Stromal cell of bone marrow (primary cell): ENCODE data around the gene GREB1.

Experiments
- DNase-seq: peaks from one replicate; pipeline ENCODE4 v3.0.0-alpha.2; 2012; ENCODE audit warnings: low read depth

GREB1 gene

GRCh38 chr2:11562011-11562410 is 28.2 kb downstream of the GREB1 start:
- no peak for DNase-seq

GRCh38 chr2:11562476-11562875 is 28.6 kb downstream of the GREB1 start:
- DNase-seq, result no peak

- DNase-seq, result no peak
Observed at GRCh38 chr2:11563784-11564666, 30.2 kb downstream of the GREB1 start.

GRCh38 chr2:11564816-11565567 is 31.1 kb downstream of the GREB1 start:
- no peak for DNase-seq

- no peak for DNase-seq
Observed at GRCh38 chr2:11566383-11566782, 32.5 kb downstream of the GREB1 start.

GRCh38 chr2:11567631-11568031 is 33.8 kb downstream of the GREB1 start:
- DNase-seq, result no peak

GRCh38 chr2:11568436-11568835 is 34.6 kb downstream of the GREB1 start:
- DNase-seq, result no peak

- DNase-seq, result no peak
Observed at GRCh38 chr2:11569636-11570035, 35.8 kb downstream of the GREB1 start.

GRCh38 chr2:11571170-11571569 is 37.3 kb downstream of the GREB1 start:
- no peak for DNase-seq

GRCh38 chr2:11572996-11573395 is 39.2 kb downstream of the GREB1 start:
- DNase-seq, result no peak

GRCh38 chr2:11573418-11574175 is 39.8 kb downstream of the GREB1 start:
- no peak for DNase-seq

- DNase-seq, result no peak
Observed at GRCh38 chr2:11574176-11575046, 40.6 kb downstream of the GREB1 start.

GRCh38 chr2:11576398-11576797 is 42.6 kb downstream of the GREB1 start:
- DNase-seq, result no peak

- DNase-seq, result no peak
Observed at GRCh38 chr2:11577101-11577883, 43.4 kb downstream of the GREB1 start.

GRCh38 chr2:11578081-11578948 is 44.5 kb downstream of the GREB1 start:
- DNase-seq, result no peak

GRCh38 chr2:11578986-11579774 is 45.3 kb downstream of the GREB1 start:
- no peak for DNase-seq

- no peak for DNase-seq
Observed at GRCh38 chr2:11579867-11580659, 46.2 kb downstream of the GREB1 start.

- DNase-seq, result no peak
Observed at GRCh38 chr2:11580697-11581096, 46.9 kb downstream of the GREB1 start.
